NCI-H2227 treated with DMSO at 0.1 percent for 48 hours (cell line): ENCODE data around the gene HBD.
"Not testable (repeated sequence)": the region's sequence is repeated elsewhere in the genome, so short reads cannot be mapped to it uniquely, and the experiment has no call there.

Source experiments
- DNase-seq: peaks from one replicate; lab custom pipeline; 2025; lab: John Stamatoyannopoulos, UW

Gene HBD

DNA sequence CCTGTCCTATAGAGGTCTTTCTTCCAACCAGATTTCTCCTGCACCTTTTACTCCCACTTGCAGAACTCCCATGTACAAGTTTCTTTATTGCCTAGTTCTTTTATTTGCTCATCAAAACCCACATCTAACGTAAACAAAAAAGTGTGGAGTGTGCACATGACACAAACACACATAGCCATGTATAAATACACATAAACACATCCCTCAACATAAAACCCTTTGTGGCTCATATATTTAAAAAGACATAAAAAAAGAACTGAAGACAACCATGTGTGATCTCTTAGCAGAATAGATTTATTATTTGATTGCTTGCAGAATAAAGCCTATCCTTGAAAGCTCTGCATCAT, 18.6 kb upstream of the HBD start:
- no peak for DNase-seq

DNA sequence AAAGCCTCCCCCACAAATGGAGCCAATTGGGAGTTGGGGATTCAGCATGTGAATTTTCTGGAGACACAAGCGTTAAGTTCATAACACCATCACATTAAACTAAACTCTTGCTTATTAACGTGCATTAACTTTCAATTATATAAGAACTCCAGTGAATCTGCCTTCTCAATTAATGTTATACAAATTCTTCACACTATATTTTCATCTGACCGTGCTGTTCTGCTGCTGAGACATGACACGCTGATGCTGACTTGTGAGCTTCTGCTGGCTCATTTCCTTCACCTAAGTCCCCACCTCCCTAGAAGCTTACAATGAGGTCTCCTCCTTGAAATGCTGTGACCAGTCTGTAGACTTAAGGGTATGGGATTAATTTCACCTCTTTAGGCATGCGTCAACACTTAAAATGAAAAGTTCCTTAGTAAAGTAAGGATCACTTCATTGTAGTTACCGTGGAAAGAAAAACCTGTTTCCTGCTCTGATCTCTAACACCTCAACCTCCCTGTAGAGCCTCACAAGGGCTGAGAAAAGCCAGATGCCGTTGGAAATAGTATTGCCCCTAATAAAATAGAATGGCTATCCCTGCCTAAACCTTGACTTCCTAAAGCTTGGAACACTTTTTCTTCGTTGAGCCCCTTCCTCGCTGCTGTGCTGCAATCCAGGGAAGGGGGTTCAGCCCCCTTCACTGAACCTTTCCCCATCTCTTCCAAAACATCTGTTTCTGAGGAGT, 18.1 kb upstream of the HBD start:
- no peak for DNase-seq

GRCh38 chr11:5251746-5252145, 17.5 kb upstream of the HBD start:
- DNase-seq: no peak

DNA sequence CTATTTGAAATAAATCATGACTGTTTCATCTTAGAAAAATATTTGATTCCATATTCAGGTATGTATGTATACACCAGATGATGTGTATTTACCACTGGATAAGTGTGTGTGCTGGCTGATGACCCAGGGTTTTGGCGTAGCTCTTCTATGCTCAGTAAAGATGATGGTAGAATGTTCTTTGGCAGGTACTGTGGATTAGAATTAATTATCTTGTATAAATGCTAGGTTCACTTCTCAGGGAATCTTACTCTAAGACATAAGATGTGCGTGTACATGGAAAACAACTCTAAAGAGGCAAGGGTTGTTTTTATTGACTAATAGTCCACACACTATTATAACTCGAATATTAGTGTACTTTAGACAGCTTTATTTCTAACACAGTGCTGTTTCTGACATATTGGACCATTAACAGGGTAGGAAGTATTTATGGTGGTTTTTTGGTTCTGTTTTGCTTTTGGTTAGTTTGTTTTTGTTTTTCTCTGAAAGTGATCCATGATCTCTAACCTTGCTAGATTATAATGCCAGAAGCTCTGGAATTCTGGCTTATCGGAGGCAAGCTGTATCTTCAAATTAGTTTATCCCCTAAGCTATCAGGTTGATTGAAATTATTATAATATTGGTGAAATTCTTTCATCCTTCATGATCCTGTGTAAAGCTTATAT, 16.4 kb upstream of the HBD start:
- DNase-seq: no peak

DNA sequence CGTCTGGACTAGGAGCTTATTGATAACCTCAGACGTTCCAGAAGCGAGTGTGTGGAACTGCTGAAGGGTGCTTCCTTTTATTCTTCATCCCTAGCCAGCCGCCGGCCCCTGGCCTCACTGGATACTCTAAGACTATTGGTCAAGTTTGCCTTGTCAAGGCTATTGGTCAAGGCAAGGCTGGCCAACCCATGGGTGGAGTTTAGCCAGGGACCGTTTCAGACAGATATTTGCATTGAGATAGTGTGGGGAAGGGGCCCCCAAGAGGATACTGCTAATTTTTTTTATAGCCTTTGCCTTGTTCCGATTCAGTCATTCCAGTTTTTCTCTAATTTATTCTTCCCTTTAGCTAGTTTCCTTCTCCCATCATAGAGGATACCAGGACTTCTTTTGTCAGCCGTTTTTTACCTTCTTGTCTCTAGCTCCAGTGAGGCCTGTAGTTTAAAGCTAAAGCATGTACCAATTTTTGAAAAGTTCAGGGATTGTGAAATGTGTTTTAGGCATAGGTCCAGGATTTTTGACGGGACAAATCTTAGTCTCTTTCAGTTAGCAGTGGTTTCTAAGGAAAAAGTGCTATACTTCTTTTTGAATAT, 15.6 kb upstream of the HBD start, which contains the start of gene HBG1:
Gene HBG1, minus strand, starts transcription at position 51 of the 590 bp plus-strand sequence. CDS start 53 bp downstream, outside the sequence.
- DNase-seq: not testable (repeated sequence)

DNA sequence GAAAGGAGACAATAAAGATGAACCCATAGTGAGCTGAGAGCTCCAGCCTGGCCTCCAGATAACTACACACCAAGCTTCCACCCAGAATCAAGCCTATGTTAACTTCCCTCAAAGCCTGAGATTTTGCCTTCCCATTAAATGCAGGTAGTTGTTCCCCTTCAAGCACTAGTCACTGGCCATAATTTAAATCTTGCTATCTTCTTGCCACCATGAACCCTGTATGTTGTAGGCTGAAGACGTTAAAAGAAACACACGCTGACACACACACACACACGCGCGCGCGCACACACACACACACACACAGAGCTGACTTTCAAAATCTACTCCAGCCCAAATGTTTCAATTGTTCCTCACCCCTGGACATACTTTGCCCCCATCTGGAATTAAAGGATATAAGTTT, 14.2 kb upstream of the HBD start:
- not testable (repeated sequence) for DNase-seq

GRCh38 chr11:5247472-5248192, 13.3 kb upstream of the HBD start:
- no peak for DNase-seq

- no peak for DNase-seq
These were observed 12.6 kb upstream of the HBD start for GRCh38 chr11:5246772-5247471.

DNA sequence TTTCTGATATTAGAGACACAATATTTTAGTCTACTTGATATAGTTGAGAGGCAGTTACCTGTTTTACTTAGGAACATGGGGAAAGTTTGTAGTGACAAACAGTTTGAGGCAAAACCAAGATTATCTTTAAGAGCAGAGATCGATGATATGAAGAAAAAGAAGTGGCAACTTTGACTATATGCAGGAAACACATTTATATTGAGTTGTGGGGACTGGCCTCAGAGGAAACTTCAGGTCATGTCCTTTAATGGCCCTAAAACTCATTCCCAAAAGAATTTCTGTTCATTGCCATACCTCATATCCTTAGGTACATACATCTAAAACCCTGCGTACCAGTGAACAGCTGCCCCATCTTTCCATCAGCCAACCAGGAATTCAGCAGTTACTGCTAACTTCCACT, 10.9 kb upstream of the HBD start:
- no peak for DNase-seq

GRCh38 chr11:5243816-5244180, 9.5 kb upstream of the HBD start:
- no peak for DNase-seq

GRCh38 chr11:5242933-5243815, 8.9 kb upstream of the HBD start:
- no peak for DNase-seq

- no peak for DNase-seq
These were observed 7.9 kb upstream of the HBD start for GRCh38 chr11:5242208-5242607.

- no peak for DNase-seq
These were observed 7.2 kb upstream of the HBD start for GRCh38 chr11:5241458-5241857.

DNA sequence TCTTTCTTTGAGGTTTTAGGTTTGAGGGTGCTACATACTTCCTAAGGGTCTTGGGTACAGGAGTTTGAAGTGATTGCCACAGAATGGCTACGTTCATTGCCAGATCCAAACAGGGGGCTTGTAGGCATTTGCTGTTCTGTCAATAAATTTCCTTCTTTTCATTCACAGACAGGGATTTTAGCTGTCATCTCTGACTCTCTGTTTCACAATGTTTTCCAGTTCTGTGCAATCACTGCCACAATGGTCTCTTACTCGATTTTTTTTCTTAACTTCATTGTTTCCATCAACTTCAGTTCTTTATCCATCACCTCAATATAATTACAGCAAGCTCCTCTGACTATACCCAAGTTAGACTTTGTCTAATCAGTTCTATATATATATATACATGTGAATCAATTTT, 6.2 kb upstream of the HBD start:
- DNase-seq: no peak

GRCh38 chr11:5240056-5240455, 5.8 kb upstream of the HBD start:
- no peak for DNase-seq

GRCh38 chr11:5239046-5239445, 4.8 kb upstream of the HBD start:
- DNase-seq: no peak

DNA sequence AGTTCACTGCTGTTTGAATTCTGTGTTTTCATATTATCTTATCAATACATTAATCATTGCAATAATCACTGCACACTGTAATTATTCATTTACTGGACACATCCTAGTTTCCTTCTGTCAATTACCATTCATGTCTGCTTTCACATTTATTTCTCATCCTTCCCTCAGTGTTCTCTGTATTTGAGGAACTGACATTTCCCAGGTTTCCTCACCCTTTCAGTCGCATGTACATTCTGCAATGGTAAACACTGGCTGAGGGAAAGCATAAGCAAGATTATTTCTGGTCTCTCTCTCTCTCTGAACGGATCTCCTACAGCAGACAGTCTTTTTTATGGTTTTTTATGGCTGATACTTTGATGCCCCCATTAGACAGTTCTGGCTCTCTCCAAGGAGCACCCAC, 4.2 kb upstream of the HBD start:
- DNase-seq: no peak

GRCh38 chr11:5237420-5237819, 3.1 kb upstream of the HBD start:
- no peak for DNase-seq

GRCh38 chr11:5235364-5236095, 1.2 kb upstream of the HBD start:
- no peak for DNase-seq

DNA sequence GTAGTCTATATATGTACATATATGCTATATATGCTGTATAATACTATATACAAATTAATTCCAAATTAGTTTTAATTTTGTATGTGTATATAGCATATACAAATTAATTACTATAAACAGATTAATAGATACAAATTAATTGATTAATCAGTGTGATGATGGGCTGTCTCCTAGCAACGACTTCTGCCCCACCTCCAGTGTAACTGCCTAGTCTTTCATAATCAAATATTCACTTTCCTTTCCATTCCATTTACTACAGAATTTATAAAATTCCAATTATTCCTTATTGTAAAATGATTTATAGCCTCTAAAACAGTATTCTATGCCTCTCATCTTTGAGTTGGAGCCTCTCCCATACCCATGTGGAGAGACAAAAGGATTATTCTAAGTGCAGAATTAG, 976 bp downstream of the HBD start:
- no peak for DNase-seq

- DNase-seq: no peak
These were observed 1.5 kb downstream of the HBD start for GRCh38 chr11:5232821-5233220.
